Activated effector memory CD4-positive, alpha-beta T cell treated with anti-CD3 and anti-CD28 coated beads, Interleukin-2, amount 50 U/mL, for 16 hours (primary cell): Measurements from ENCODE around the gene USP36.

Experiments
- DNase-seq: peaks from one replicate; pipeline ENCODE4 v3.0.0-alpha.2; 2020

The USP36 gene

GRCh38 chr17:78836420-78837021, 4.1 kb downstream of the USP36 start:
- no peak for DNase-seq

GRCh38 chr17:78834571-78834970, 6.0 kb downstream of the USP36 start:
- no peak for DNase-seq

- DNase-seq = no peak
These were observed 8.1 kb downstream of the USP36 start for GRCh38 chr17:78832541-78832810.

GRCh38 chr17:78831688-78832540, 8.7 kb downstream of the USP36 start:
- DNase-seq = no peak

- DNase-seq = no peak
These were observed 11.1 kb downstream of the USP36 start for GRCh38 chr17:78829477-78829876.

- DNase-seq = no peak
These were observed 12.0 kb downstream of the USP36 start for GRCh38 chr17:78828470-78829185.

- DNase-seq = no peak
These were observed 13.6 kb downstream of the USP36 start for GRCh38 chr17:78826836-78827509.

GRCh38 chr17:78826421-78826820, 14.2 kb downstream of the USP36 start:
- DNase-seq = no peak

GRCh38 chr17:78825696-78826095, 14.9 kb downstream of the USP36 start:
- no peak for DNase-seq

GRCh38 chr17:78824240-78824639, 16.4 kb downstream of the USP36 start:
- DNase-seq = no peak

GRCh38 chr17:78823282-78824046, 17.1 kb downstream of the USP36 start:
- DNase-seq = no peak

- no peak for DNase-seq
These were observed 18.1 kb downstream of the USP36 start for GRCh38 chr17:78822552-78822951.

GRCh38 chr17:78821961-78822360, 18.7 kb downstream of the USP36 start:
- DNase-seq = no peak

GRCh38 chr17:78820841-78821240, 19.8 kb downstream of the USP36 start:
- DNase-seq = no peak

GRCh38 chr17:78819806-78820792, 20.5 kb downstream of the USP36 start:
- no peak for DNase-seq

GRCh38 chr17:78819402-78819801, 21.2 kb downstream of the USP36 start:
- DNase-seq = no peak

GRCh38 chr17:78818932-78819331, 21.7 kb downstream of the USP36 start:
- DNase-seq = peak; percentile 82

- no peak for DNase-seq
These were observed 22.3 kb downstream of the USP36 start for GRCh38 chr17:78818152-78818846.

- peak; percentile 85 for DNase-seq
These were observed 23.5 kb downstream of the USP36 start for GRCh38 chr17:78817123-78817522.

GRCh38 chr17:78815696-78816095, 24.9 kb downstream of the USP36 start:
- no peak for DNase-seq

GRCh38 chr17:78812855-78813254, 27.8 kb downstream of the USP36 start:
- DNase-seq = no peak
